ENCODE data around the gene ANGPT4.

GRCh38 chr20:881783-882144 lies 34.4 kb downstream of the ANGPT4 start:
- TF ChIP-seq CTCF (IDR thresholded peaks at IDR 0.05) (no peak), POLR2A (IDR thresholded peaks at IDR 0.05) (no peak), EP300 (IDR thresholded peaks at IDR 0.05; ENCODE audit: low read depth) (no peak)

Data from transverse colon (tissue), 3 donors.